Measurements from ENCODE around the gene ST6GAL2.

The ST6GAL2 gene

GRCh38 chr2:106840818-106841217 lies 45.1 kb downstream of the ST6GAL2 start:
- H3K9me3 ChIP-seq (ENCODE audit: insufficient read depth, low read depth, low read length), result no peaks in the 10 kb centered on the region
- H3K27me3 ChIP-seq (ENCODE audit: insufficient read depth, low read length), result no peaks in the 10 kb centered on the region
- no peak overlapping the region for H3K4me3 ChIP-seq (ENCODE audit: low read length)
- H3K27ac ChIP-seq (ENCODE audit: low read length), result no peak overlapping the region
- H3K4me1 ChIP-seq (ENCODE audit: insufficient read depth, low read length), result peaks cover 6% of the 10 kb centered on the region; the same call in 1 of the 2 replicates
- no peaks in the 10 kb centered on the region for H3K36me3 ChIP-seq (ENCODE audit: insufficient read depth, low read depth, low read length)
- H3K9ac ChIP-seq (ENCODE audit: low read depth, low read length), result no peak overlapping the region

GRCh38 chr2:106839849-106840595 lies 45.9 kb downstream of the ST6GAL2 start:
- Histone ChIP-seq H3K4me3 (ENCODE audit: low read length) (no peak overlapping the region), H3K9me3 (ENCODE audit: insufficient read depth, low read depth, low read length) (no peaks in the 10 kb centered on the region), H3K9ac (ENCODE audit: low read depth, low read length) (no peak overlapping the region), H3K27ac (ENCODE audit: low read length) (no peak overlapping the region), H3K4me1 (ENCODE audit: insufficient read depth, low read length) (peaks cover 6% of the 10 kb centered on the region; the same call in 1 of the 2 replicates), H3K36me3 (ENCODE audit: insufficient read depth, low read depth, low read length) (no peaks in the 10 kb centered on the region), H3K27me3 (ENCODE audit: insufficient read depth, low read length) (no peaks in the 10 kb centered on the region)

- no peaks in the 10 kb centered on the region for H3K9me3 ChIP-seq (ENCODE audit: insufficient read depth, low read depth, low read length)
- H3K27me3 ChIP-seq (ENCODE audit: insufficient read depth, low read length), result no peaks in the 10 kb centered on the region
- no peak overlapping the region for H3K9ac ChIP-seq (ENCODE audit: low read depth, low read length)
- no peak overlapping the region for H3K27ac ChIP-seq (ENCODE audit: low read length)
- H3K4me3 ChIP-seq (ENCODE audit: low read length), result no peak overlapping the region
- H3K36me3 ChIP-seq (ENCODE audit: insufficient read depth, low read depth, low read length), result peaks cover 13% of the 10 kb centered on the region; the same call in 1 of the 2 replicates
- no peaks in the 10 kb centered on the region for H3K4me1 ChIP-seq (ENCODE audit: insufficient read depth, low read length)
These were observed 52.7 kb downstream of the ST6GAL2 start for GRCh38 chr2:106833256-106833655.

GRCh38 chr2:106831816-106832569 lies 54.0 kb downstream of the ST6GAL2 start:
- H3K4me1 ChIP-seq (ENCODE audit: insufficient read depth, low read length), result no peaks in the 10 kb centered on the region
- H3K9ac ChIP-seq (ENCODE audit: low read depth, low read length), result no peak overlapping the region
- peaks cover 14% of the 10 kb centered on the region; the same call in 1 of the 2 replicates for H3K36me3 ChIP-seq (ENCODE audit: insufficient read depth, low read depth, low read length)
- no peak overlapping the region for H3K27ac ChIP-seq (ENCODE audit: low read length)
- H3K9me3 ChIP-seq (ENCODE audit: insufficient read depth, low read depth, low read length), result no peaks in the 10 kb centered on the region
- H3K27me3 ChIP-seq (ENCODE audit: insufficient read depth, low read length), result no peaks in the 10 kb centered on the region
- H3K4me3 ChIP-seq (ENCODE audit: low read length), result no peak overlapping the region

- Histone ChIP-seq H3K27ac (ENCODE audit: low read length) (no peak overlapping the region), H3K27me3 (ENCODE audit: insufficient read depth, low read length) (no peaks in the 10 kb centered on the region), H3K9ac (ENCODE audit: low read depth, low read length) (no peak overlapping the region), H3K36me3 (ENCODE audit: insufficient read depth, low read depth, low read length) (peaks cover 18% of the 10 kb centered on the region; the same call in 1 of the 2 replicates), H3K4me1 (ENCODE audit: insufficient read depth, low read length) (no peaks in the 10 kb centered on the region), H3K4me3 (ENCODE audit: low read length) (no peak overlapping the region), H3K9me3 (ENCODE audit: insufficient read depth, low read depth, low read length) (no peaks in the 10 kb centered on the region)
These were observed 54.7 kb downstream of the ST6GAL2 start for GRCh38 chr2:106831241-106831640.

GRCh38 chr2:106830191-106830590 lies 55.8 kb downstream of the ST6GAL2 start:
- H3K9me3 ChIP-seq (ENCODE audit: insufficient read depth, low read depth, low read length), result no peaks in the 10 kb centered on the region
- H3K4me1 ChIP-seq (ENCODE audit: insufficient read depth, low read length), result no peaks in the 10 kb centered on the region
- H3K36me3 ChIP-seq (ENCODE audit: insufficient read depth, low read depth, low read length), result peaks cover 27% of the 10 kb centered on the region; the same call in 1 of the 2 replicates
- H3K27ac ChIP-seq (ENCODE audit: low read length), result no peak overlapping the region
- H3K27me3 ChIP-seq (ENCODE audit: insufficient read depth, low read length), result no peaks in the 10 kb centered on the region
- no peak overlapping the region for H3K4me3 ChIP-seq (ENCODE audit: low read length)
- no peak overlapping the region for H3K9ac ChIP-seq (ENCODE audit: low read depth, low read length)

GRCh38 chr2:106828119-106828518 lies 57.8 kb downstream of the ST6GAL2 start:
- Histone ChIP-seq H3K4me3 (ENCODE audit: low read length) (no peak overlapping the region), H3K9ac (ENCODE audit: low read depth, low read length) (no peak overlapping the region), H3K27ac (ENCODE audit: low read length) (no peak overlapping the region), H3K9me3 (ENCODE audit: insufficient read depth, low read depth, low read length) (no peaks in the 10 kb centered on the region), H3K4me1 (ENCODE audit: insufficient read depth, low read length) (no peaks in the 10 kb centered on the region), H3K27me3 (ENCODE audit: insufficient read depth, low read length) (no peaks in the 10 kb centered on the region), H3K36me3 (ENCODE audit: insufficient read depth, low read depth, low read length) (peaks cover 32% of the 10 kb centered on the region; the same call in 1 of the 2 replicates)

- no peak overlapping the region for H3K9ac ChIP-seq (ENCODE audit: low read depth, low read length)
- H3K4me3 ChIP-seq (ENCODE audit: low read length), result no peak overlapping the region
- no peaks in the 10 kb centered on the region for H3K9me3 ChIP-seq (ENCODE audit: insufficient read depth, low read depth, low read length)
- H3K4me1 ChIP-seq (ENCODE audit: insufficient read depth, low read length), result no peaks in the 10 kb centered on the region
- no peak overlapping the region for H3K27ac ChIP-seq (ENCODE audit: low read length)
- peaks cover 32% of the 10 kb centered on the region; the same call in 1 of the 2 replicates for H3K36me3 ChIP-seq (ENCODE audit: insufficient read depth, low read depth, low read length)
- no peaks in the 10 kb centered on the region for H3K27me3 ChIP-seq (ENCODE audit: insufficient read depth, low read length)
These were observed 58.8 kb downstream of the ST6GAL2 start for GRCh38 chr2:106827158-106827557.

- Histone ChIP-seq H3K4me1 (ENCODE audit: insufficient read depth, low read length) (no peaks in the 10 kb centered on the region), H3K9ac (ENCODE audit: low read depth, low read length) (no peak overlapping the region), H3K27ac (ENCODE audit: low read length) (no peak overlapping the region), H3K36me3 (ENCODE audit: insufficient read depth, low read depth, low read length) (peaks cover 32% of the 10 kb centered on the region; the same call in 1 of the 2 replicates), H3K4me3 (ENCODE audit: low read length) (no peak overlapping the region), H3K9me3 (ENCODE audit: insufficient read depth, low read depth, low read length) (no peaks in the 10 kb centered on the region), H3K27me3 (ENCODE audit: insufficient read depth, low read length) (no peaks in the 10 kb centered on the region)
These were observed 60.8 kb downstream of the ST6GAL2 start for GRCh38 chr2:106825161-106825560.

- Histone ChIP-seq H3K36me3 (ENCODE audit: insufficient read depth, low read depth, low read length) (no peaks in the 10 kb centered on the region), H3K9ac (ENCODE audit: low read depth, low read length) (no peak overlapping the region), H3K27ac (ENCODE audit: low read length) (no peak overlapping the region), H3K27me3 (ENCODE audit: insufficient read depth, low read length) (no peaks in the 10 kb centered on the region), H3K9me3 (ENCODE audit: insufficient read depth, low read depth, low read length) (no peaks in the 10 kb centered on the region), H3K4me1 (ENCODE audit: insufficient read depth, low read length) (no peaks in the 10 kb centered on the region), H3K4me3 (ENCODE audit: low read length) (no peak overlapping the region)
These were observed 69.0 kb downstream of the ST6GAL2 start for GRCh38 chr2:106816974-106817373.

- Histone ChIP-seq H3K9me3 (ENCODE audit: insufficient read depth, low read depth, low read length) (no peaks in the 10 kb centered on the region), H3K27ac (ENCODE audit: low read length) (no peak overlapping the region), H3K4me3 (ENCODE audit: low read length) (no peak overlapping the region), H3K27me3 (ENCODE audit: insufficient read depth, low read length) (no peaks in the 10 kb centered on the region), H3K36me3 (ENCODE audit: insufficient read depth, low read depth, low read length) (no peaks in the 10 kb centered on the region), H3K9ac (ENCODE audit: low read depth, low read length) (no peak overlapping the region), H3K4me1 (ENCODE audit: insufficient read depth, low read length) (no peaks in the 10 kb centered on the region)
These were observed 73.1 kb downstream of the ST6GAL2 start for GRCh38 chr2:106812841-106813240.

- no peaks in the 10 kb centered on the region for H3K9me3 ChIP-seq (ENCODE audit: insufficient read depth, low read depth, low read length)
- no peaks in the 10 kb centered on the region for H3K27me3 ChIP-seq (ENCODE audit: insufficient read depth, low read length)
- H3K4me3 ChIP-seq (ENCODE audit: low read length), result no peak overlapping the region
- H3K4me1 ChIP-seq (ENCODE audit: insufficient read depth, low read length), result no peaks in the 10 kb centered on the region
- no peak overlapping the region for H3K27ac ChIP-seq (ENCODE audit: low read length)
- no peaks in the 10 kb centered on the region for H3K36me3 ChIP-seq (ENCODE audit: insufficient read depth, low read depth, low read length)
- H3K9ac ChIP-seq (ENCODE audit: low read depth, low read length), result no peak overlapping the region
These were observed 73.6 kb downstream of the ST6GAL2 start for GRCh38 chr2:106812383-106812782.
